AG04450 (cell line): ENCODE measurements around the gene SOX10. TPM values are rescaled to one million over a fixed set of nuclear protein-coding genes. Genes with fewer than 3 reads are reported as not detected.

Experiments used
- CTCF ChIA-PET: fragments of 300-600, 350-600 bp; formaldehyde crosslinking; extraction: SDS; loops from one replicate; lab custom pipeline; 2022; ENCODE audit warnings: antibody characterized with exemption, inconsistent platforms; lab: Charles Lee
- POLR2A ChIA-PET: fragments of 350-600 bp; formaldehyde crosslinking; extraction: SDS; loops from one replicate; lab custom pipeline; 2021; ENCODE audit warnings: antibody characterized with exemption, inconsistent platforms; lab: Yijun Ruan, JAX
- DNase-seq: peaks from one replicate; pipeline ENCODE4 v3.0.0-alpha.2; 2011; ENCODE audit warnings: low read depth, low spot score
- H3K27ac ChIP-seq: one replicate; pipeline ENCODE4 v1.5.1; 2012; ENCODE audit warnings: low read depth, low read length, control low read depth
- H3K27me3 ChIP-seq: one replicate; pipeline ENCODE4 v1.6.0; 2012; ENCODE audit warnings: low read length; ENCODE audit not compliant: control insufficient read depth, insufficient read depth
- H3K4me3 ChIP-seq: 2 replicates; pipeline ENCODE4 v1.5.1; 2011; ENCODE audit warnings: mild to moderate bottlenecking, low read depth, low read length, control low read depth
- H3K9me3 ChIP-seq: 2 replicates; pipeline ENCODE4 v1.5.1; 2012; ENCODE audit warnings: low read length; ENCODE audit not compliant: control insufficient read depth, insufficient read depth
- CTCF ChIP-seq: IDR thresholded peaks from 2 replicates; pipeline ENCODE4 v1.5.1; 2011; ENCODE audit warnings: low read depth, low read length, control low read depth, inconsistent platforms
- polyA plus RNA-seq: library from polyadenylated mRNA; depleted of rRNA; stranded (reverse); fragments of >200 nt; gene quantifications from 2 replicates; pipeline ENCODE4 v1.2.3, GENCODE V29; 2011

The SOX10 gene
- polyA plus RNA-seq, 1 experiment, result not detected

GRCh38 chr22:38018938-38019827, 34.8 kb upstream of the SOX10 start:
- Histone ChIP-seq H3K27me3 (peaks cover 7% of the 10 kb centered on the region), H3K4me3 (no peak overlapping the region), H3K9me3 (no peaks in the 10 kb centered on the region), H3K27ac (no peak overlapping the region)
- ChIA-PET CTCF (no interaction called here), POLR2A (no interaction called here)
- no peak for DNase-seq
- TF ChIP-seq CTCF, result no peak

DNA sequence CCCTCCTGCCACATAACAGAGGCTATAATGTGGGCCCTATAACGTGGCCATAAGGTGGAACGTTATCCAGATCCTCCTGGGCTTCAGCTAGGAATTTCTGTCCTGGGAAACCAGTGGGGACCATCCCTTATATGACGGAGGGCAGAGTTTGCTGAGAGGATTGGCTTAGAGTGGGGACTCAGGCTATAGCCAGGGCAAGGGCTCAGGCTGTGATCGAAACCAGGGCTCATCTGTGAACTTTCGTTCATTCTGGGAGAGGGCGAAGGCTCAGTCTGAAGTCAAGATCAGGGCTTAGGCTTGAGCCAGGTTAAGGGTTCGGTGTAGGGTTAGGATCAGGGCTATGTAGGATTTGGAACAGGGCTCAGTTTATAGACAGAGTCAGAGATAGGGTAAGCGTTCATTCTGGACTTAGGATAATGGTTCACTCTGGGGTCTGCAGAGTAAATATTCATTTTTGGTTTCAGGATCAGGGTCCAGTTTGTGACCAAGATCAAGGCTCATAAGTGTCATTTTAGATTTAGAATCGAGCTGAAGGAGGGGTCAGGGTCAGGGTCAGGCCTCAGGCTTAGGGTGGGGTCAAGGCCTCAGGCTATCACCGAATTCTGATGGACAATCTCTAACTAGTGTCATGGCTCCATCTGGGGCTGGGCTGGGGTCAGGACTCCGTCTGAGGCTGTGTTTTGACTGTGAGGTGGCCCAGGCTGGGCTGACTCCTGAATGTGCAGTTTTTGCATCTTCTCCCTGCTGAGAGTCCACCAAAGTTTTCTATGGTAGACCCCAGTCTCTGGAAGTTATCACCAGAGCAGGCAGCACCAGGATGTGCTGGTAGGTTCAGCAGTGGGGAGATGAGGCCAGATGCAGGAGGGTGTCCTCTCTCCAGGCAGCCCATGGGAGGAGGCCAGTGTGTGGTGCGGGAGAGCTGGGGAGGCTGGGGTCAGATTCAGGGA, 33.9 kb upstream of the SOX10 start:
- CTCF ChIA-PET, result no interaction called here

DNA sequence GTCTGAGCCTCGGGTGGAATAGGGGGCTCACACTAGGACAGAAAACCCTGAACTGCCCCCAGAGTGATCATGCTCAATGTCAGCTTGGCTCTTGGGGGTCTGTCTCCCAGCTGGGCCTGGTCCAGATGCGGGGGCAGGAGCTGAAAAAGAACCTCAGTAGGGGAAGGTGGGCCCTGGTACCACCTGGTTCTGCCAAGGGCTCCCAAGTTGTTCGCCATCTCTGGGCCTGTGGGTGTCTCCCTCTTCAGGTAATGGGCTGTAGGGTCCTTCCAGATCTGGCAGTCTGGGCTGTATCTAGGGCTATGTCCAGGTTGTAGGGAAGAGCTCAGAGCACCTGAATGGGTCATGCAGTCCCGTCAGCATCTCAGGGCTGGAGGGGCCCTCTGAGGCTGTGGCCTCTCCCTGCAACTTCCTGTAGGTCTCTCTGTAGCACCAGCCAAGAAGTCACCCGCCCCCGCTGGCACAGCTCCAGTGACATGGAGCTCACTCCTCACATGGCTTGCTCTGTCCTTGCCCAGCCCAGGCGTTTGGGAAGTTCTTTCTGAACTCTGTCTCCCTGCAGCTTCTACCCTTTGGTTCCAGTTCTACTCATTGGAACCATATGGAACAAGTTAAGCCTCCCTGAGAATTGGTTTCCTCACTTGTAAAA, 33.0 kb upstream of the SOX10 start:
- DNase-seq, result no peak
- TF ChIP-seq CTCF, result no peak

More for the DNA sequence above, 33.9 kb upstream of the SOX10 start:
- Histone ChIP-seq H3K9me3 (0 out of 2 replicates have a peak, but pooled peaks cover 3% of the 10 kb centered on the region), H3K4me3 (no peak overlapping the region), H3K27ac (no peak overlapping the region), H3K27me3 (peaks cover 3% of the 10 kb centered on the region)
- no peak for TF ChIP-seq CTCF
- POLR2A ChIA-PET, result interaction anchor here (0.9 kb wide), 1 partner anchor 16 kb away, joined by 3 read pairs; no protein-coding TSS in a partner anchor
- DNase-seq, result no peak

DNA sequence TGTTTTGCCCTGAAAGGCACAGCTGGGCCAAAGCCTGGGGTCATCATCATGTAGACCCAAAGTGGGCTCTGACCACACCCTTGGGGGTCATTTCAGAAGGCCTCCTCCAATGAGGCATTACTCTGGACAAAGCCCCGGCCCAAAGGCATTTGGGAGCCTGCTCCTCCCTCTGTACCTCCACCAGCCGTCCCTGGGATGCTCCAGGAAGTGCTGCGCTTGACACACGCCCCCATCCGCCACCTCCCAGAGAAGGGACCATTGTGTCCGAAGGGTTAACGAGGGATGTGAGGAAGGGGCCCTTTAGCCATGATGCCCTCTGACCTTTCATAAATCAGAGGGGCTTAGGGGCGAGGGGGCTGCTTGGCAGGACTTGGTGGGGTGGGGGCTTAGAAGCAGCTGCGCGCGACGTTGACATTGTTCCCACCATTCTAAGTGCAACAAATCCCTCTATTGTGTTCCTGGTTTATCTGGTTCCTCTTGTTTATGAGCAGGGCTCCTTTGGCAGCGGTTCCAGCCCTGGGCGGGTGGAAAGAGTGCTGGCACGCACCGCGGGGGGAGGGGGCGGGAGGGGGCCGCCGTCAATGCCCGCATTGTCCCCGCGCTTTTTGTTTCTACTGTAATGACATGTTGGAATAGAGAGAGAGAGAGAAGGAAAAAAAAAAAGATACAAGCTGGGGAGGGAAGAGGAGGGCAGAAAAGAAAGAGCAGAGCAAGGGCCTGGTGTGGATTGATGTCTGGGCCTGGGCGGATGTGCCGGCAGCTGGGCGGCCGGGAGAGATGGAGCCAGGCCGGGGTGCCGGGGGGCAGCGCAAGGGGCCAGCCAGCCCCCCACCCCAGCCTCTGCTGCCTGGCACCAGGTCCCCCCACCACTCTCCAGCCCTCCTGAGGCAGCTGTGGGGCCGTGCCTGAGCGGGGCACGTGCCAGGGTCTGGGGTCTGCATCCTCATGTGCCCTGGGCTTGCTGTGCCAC, 32.1 kb upstream of the SOX10 start:
- peaks cover 2% of the 10 kb centered on the region for H3K27me3 ChIP-seq
- CTCF ChIA-PET, result no interaction called here
- H3K27ac ChIP-seq, result no peak overlapping the region
- POLR2A ChIA-PET, result no interaction called here
- no peak for DNase-seq
- no peak overlapping the region for H3K4me3 ChIP-seq
- 0 out of 2 replicates have a peak, but pooled peaks cover 3% of the 10 kb centered on the region for H3K9me3 ChIP-seq
- no peak for TF ChIP-seq CTCF

More for the DNA sequence above, 33.0 kb upstream of the SOX10 start:
- Histone ChIP-seq H3K9me3 (0 out of 2 replicates have a peak, but pooled peaks cover 3% of the 10 kb centered on the region), H3K27me3 (peaks cover 2% of the 10 kb centered on the region), H3K4me3 (no peak overlapping the region), H3K27ac (no peak overlapping the region)
- ChIA-PET POLR2A (interaction anchor here (0.9 kb wide), 1 partner anchor 17 kb away, joined by 3 read pairs; no protein-coding TSS in a partner anchor), CTCF (no interaction called here)
